ENCODE data around the gene FOXK1.
"Not testable (repeated sequence)": the region's sequence is repeated elsewhere in the genome, so short reads cannot be mapped to it uniquely, and the experiment has no call there.

The FOXK1 gene

DNA sequence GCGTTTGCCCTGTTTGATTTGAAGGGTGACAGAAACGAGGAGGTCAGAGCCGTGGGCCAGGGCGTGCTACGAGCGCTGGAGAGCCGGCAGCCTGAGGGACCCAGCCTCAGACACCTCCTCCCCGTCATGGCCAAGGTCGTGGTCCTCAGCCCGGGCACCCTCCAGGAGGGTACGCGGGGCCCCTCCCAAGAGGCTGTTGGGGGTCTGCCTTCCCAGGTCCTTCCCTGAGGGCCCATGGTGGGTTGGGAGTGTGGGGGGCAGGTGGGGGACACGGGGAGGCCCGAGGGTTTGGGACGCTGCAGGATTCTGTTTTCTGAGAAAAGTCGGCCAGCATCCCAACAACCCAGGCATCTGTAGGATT is 101.2 kb downstream of the FOXK1 start:
- DNase-seq (ENCODE audit: low read depth in 2 of 3, low spot score in 1 of 3) = no peak

DNA sequence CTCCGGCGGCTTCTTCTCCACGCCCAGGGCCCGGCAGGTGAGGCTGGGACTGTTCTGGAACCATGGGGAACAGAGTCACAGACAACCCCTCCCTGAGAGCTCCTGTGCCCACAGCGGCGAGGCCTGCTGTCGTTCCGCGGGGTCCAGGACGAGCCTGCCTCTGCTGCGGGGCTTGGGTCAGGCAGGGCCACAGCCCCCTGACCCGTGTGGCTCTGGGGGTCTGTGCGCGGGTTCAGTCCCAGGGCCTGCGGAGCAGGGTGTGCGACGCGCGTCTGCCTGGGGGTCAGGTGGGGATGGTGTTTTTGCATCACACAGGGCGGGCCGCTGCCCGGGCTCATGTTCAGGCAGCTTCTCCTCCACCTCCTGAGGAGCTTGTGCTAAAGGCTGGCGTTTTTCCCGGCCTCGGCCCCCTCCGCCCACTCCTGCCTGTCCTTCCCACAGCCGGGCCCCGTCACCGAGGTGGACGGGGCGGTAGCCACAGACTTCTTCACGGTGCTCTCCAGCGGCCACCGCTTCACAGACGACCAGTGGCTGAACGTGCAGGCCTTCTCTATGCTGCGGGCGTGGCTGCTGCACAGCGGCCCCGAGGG is 101.8 kb downstream of the FOXK1 start:
- no peak for DNase-seq (ENCODE audit: low read depth in 2 of 3, low spot score in 1 of 3)

DNA sequence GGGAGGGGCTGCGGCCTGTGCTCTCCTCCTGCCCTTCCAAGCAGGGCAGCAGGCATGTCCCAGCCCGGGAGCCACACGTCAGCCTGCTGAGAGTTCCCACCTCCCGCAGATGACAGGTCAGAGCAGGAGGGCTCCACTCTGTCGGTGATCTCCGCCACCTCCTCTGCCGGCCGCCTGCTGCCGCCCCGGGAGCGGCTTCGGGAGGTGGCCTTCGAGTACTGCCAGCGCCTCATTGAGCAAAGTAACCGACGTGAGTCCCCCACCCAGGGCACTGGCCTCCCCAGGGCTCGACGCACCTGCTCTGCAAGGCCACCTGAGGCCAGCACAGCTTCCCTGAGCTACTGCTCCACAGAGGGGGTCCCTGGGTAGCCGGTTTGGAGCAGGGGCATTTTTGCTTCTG is 102.7 kb downstream of the FOXK1 start:
- no peak for DNase-seq (ENCODE audit: low read depth in 2 of 3, low spot score in 1 of 3)

GRCh38 chr7:4785371-4785770 is 103.3 kb downstream of the FOXK1 start:
- DNase-seq (ENCODE audit: low read depth in 2 of 3, low spot score in 1 of 3) = no peak

DNA sequence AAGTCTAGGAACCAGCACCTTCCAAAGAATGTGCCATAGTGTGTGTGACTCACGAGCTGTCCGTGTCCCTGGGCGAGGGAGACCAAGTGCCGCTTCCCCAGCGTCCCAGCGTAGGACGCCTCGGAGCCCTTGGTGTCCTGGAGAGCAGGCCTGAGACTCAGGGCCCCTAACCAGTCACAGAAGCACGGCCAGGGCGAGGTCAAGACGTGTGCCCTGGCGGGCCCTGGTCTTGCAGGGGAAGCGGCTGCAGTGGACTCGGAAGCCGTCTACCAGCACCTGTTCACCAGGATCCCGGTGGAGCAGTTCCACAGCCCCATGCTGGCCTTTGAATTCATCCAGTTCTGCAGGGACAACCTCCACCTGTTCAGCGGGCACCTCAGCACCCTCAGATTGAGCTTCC is 103.9 kb downstream of the FOXK1 start:
- no peak for DNase-seq (ENCODE audit: low read depth in 2 of 3, low spot score in 1 of 3)

DNA sequence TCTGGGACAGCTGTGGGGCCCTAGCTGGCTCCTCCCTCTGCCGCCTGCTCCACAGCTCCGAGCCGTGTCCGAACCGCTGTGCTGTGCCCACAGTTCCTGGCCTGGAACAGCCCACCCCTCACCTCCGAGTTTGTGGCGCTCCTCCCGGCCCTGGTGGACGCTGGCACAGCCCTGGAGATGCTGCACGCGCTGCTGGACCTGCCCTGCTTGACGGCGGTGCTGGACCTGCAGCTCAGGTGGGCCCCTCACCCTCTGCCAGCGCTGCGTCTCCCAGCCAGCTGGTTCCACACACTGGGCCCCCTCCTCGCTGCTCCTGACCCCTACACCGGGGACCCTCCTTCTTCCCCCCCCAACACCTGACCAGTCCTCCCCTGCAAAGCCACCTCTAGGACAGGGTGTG is 105.4 kb downstream of the FOXK1 start:
- DNase-seq (ENCODE audit: low read depth in 2 of 3, low spot score in 1 of 3) = no peak

- no peak for DNase-seq (ENCODE audit: low read depth in 2 of 3, low spot score in 1 of 3)
These were observed 106.0 kb downstream of the FOXK1 start for GRCh38 chr7:4787947-4788626.

DNA sequence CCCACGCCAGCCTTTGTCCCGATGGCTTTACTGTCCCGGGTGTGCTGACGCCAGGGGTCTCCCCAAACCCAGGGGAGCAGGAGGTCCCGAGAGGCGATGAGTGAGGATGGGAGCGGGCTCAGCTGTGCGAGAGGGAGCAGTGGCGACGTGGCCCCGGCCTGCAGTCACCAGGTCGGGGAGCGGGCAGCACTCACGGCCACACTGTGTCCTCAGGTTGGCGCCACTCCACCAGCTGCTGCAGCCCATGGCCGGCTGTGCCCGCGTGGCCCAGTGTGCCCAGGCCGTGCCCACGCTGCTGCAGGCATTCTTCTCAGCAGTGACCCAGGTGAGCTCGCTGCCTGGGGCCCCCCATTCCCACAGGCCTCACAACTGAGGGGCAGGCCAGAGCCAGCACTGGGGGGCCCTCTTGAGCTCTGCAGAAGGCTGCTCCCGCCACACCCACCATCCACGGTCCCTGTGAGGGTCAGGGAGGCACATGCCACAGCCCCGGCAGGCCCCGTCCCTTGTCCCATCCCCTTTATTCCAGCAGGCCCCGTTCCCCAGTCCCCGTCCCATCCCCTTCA is 106.6 kb downstream of the FOXK1 start:
- no peak for DNase-seq (ENCODE audit: low read depth in 2 of 3, low spot score in 1 of 3)

DNA sequence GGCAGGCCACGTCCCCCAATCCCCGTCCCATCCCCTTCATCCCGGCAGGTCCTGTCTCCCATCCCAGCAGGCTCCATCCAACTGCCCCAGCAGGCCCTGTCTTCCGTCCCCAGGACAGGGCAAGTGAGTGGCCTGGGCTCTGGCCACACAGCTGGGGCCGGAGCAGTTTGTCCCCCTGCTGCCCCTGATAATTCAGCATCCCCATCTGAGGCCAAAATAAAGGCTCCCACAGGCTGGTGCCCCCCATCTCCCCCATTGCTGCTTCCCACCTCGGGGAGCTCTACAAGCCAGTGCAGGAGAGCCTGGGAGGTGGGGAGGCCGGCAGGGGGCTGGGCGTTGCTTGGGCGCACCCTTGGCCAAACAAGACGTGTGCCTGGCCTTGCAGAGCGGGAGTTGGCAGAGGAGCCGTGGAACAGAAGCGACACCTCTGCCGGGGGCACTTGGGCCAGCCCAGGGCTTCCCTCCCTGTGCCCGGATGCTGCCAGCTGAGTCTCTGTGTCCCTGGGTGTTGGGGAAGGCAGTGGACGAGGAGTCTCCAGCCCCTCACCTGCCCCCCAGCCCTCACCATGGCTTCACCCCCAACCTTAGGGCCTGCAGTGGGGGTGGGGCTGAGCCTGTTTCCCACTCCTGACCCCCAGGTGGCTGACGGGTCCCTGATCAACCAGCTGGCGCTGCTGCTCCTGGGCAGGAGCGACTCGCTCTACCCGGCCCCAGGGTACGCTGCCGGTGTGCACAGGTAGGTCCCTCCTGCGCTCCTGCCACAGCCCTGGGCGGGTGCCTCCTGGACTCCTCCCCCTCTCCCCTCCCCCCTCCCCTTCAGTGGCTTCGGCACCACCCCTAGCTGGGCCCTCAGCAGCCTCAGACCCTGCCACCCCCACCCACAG is 107.3 kb downstream of the FOXK1 start:
- no peak for DNase-seq (ENCODE audit: low read depth in 2 of 3, low spot score in 1 of 3)

GRCh38 chr7:4790078-4790465 is 108.0 kb downstream of the FOXK1 start:
- DNase-seq (ENCODE audit: low read depth in 2 of 3, low spot score in 1 of 3) = no peak

GRCh38 chr7:4790516-4790991 is 108.5 kb downstream of the FOXK1 start:
- no peak for DNase-seq (ENCODE audit: low read depth in 2 of 3, low spot score in 1 of 3)

GRCh38 chr7:4791101-4791737 is 109.1 kb downstream of the FOXK1 start:
- no peak for DNase-seq (ENCODE audit: low read depth in 2 of 3, low spot score in 1 of 3)

GRCh38 chr7:4791738-4792536 is 109.8 kb downstream of the FOXK1 start:
- peak; percentile 65 to 71 (median 69) for DNase-seq (ENCODE audit: low read depth in 2 of 3, low spot score in 1 of 3)

GRCh38 chr7:4792537-4793126 is 110.5 kb downstream of the FOXK1 start:
- DNase-seq (ENCODE audit: low read depth in 2 of 3, low spot score in 1 of 3) = no peak

GRCh38 chr7:4793385-4793993 is 111.4 kb downstream of the FOXK1 start:
- not testable (repeated sequence) for DNase-seq (ENCODE audit: low read depth in 2 of 3, low spot score in 1 of 3)

DNA sequence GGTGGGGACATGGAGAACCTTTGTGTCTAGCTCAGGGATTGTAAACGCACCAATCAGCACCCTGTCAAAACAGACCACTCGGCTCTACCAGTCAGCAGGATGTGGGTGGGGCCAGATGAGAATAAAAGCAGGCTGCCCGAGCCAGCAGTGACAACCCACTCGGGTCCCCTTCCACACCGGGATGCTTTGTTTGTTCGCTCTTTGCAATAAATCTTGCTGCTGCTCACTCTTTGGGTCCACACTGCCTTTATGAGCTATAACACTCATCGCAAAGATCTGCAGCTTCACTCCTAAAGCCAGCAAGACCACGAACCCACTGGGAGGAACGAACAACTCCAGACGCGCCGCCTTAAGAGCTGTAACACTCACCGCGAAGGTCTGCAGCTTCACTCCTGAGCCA is 112.1 kb downstream of the FOXK1 start:
- not testable (repeated sequence) for DNase-seq (ENCODE audit: low read depth in 2 of 3, low spot score in 1 of 3)

GRCh38 chr7:4794591-4795350 is 112.7 kb downstream of the FOXK1 start:
- DNase-seq (ENCODE audit: low read depth in 2 of 3, low spot score in 1 of 3) = no peak

GRCh38 chr7:4796453-4796852 is 114.4 kb downstream of the FOXK1 start:
- no peak for DNase-seq (ENCODE audit: low read depth in 2 of 3, low spot score in 1 of 3)
